H1 (cell line): ENCODE data around the gene TMCO2. TPM values are rescaled to one million over a fixed set of nuclear protein-coding genes. Genes with fewer than 3 reads are reported as not detected.

Source experiments
- CTCF ChIA-PET: fragments of 300-600 bp; sonication (Branson Sonifier 250); formaldehyde crosslinking; loops from one replicate; lab custom pipeline; 2021; ENCODE audit not compliant: partially characterized antibody; lab: Charles Lee
- POLR2A ChIA-PET: fragments of 300-600 bp; sonication (Branson Sonifier 250); formaldehyde crosslinking; loops from one replicate; lab custom pipeline; 2021; ENCODE audit warnings: inconsistent platforms; ENCODE audit not compliant: partially characterized antibody; lab: Charles Lee
- DNase-seq, 2 experiments: peaks; one replicate each; pipeline versions ENCODE4 v3.0.0 to v3.0.0-alpha.2; 2010 to 2022; ENCODE audit warnings: low spot score in 2 of 2, low read depth in 1 of 2, mixed read lengths in 1 of 2
- FAIRE-seq: peaks from 2 replicates; lab custom pipeline; 2011; peaks lifted over from hg19 to GRCh38; lab: Jason Lieb, UNC
- H2AFZ ChIP-seq: 2 replicates; pipeline ENCODE4 v1.8.1; 2012; ENCODE audit warnings: low read length, inconsistent platforms
- H2AK5ac ChIP-seq: 2 replicates; pipeline ENCODE4 v1.6.1; 2013; ENCODE audit warnings: low read depth, low read length
- H2BK120ac ChIP-seq: replicated peaks from 2 replicates; pipeline ENCODE3; 2013; ENCODE audit warnings: low read depth, low read length, inconsistent platforms
- H2BK12ac ChIP-seq: 2 replicates; pipeline ENCODE4 v1.6.1; 2013; ENCODE audit warnings: low read depth, low read length
- H2BK15ac ChIP-seq: 2 replicates; pipeline ENCODE4 v1.6.1; 2013; ENCODE audit warnings: low read length
- H2BK20ac ChIP-seq: 2 replicates; pipeline ENCODE4 v1.6.1; 2013; ENCODE audit warnings: low read length
- H2BK5ac ChIP-seq: 2 replicates; pipeline ENCODE4 v1.6.1; 2013; ENCODE audit warnings: low read depth, low read length
- H3K14ac ChIP-seq: 2 replicates; pipeline ENCODE4 v1.6.1; 2013; ENCODE audit warnings: inconsistent platforms; ENCODE audit not compliant: insufficient read length
- H3K18ac ChIP-seq: 2 replicates; pipeline ENCODE4 v1.6.1; 2013; ENCODE audit warnings: low read length; ENCODE audit errors: extremely low read depth
- H3K23ac ChIP-seq: 2 replicates; pipeline ENCODE4 v1.6.1; 2013; ENCODE audit warnings: inconsistent platforms; ENCODE audit not compliant: insufficient read length
- H3K23me2 ChIP-seq: 2 replicates; pipeline ENCODE4 v1.6.1; 2013; ENCODE audit warnings: low read depth, low read length
- H3K27ac ChIP-seq: 2 replicates; pipeline ENCODE4 v1.6.1; 2011; ENCODE audit warnings: low read depth, low read length, inconsistent platforms
- H3K27me3 ChIP-seq, 4 experiments: replicated peaks in 1 of 4; 1 replicate in 1 of 4; 2 replicates in 3 of 4; pipeline versions ENCODE4 v1.6.1 to v1.8.1; 2011 to 2013; ENCODE audit warnings: low read length in 3 of 4, mild to moderate bottlenecking in 3 of 4, inconsistent platforms in 2 of 4, mixed read lengths in 2 of 4, moderate library complexity in 1 of 4; ENCODE audit not compliant: control insufficient read depth in 3 of 4, insufficient read depth in 3 of 4; ENCODE audit errors: extremely low read depth in 1 of 4
- H3K36me3 ChIP-seq, 4 experiments: 2 replicates each; pipeline versions ENCODE4 v1.6.1 to v1.8.1; 2011 to 2013; ENCODE audit warnings: mild to moderate bottlenecking in 4 of 4, low read length in 3 of 4, moderate library complexity in 2 of 4, control low read depth in 1 of 4, inconsistent platforms in 1 of 4; ENCODE audit not compliant: insufficient read depth in 4 of 4, control insufficient read depth in 2 of 4
- H3K4ac ChIP-seq: replicated peaks from 2 replicates; pipeline ENCODE3; 2013; ENCODE audit warnings: low read length, low read depth, mixed read lengths, inconsistent platforms; ENCODE audit not compliant: insufficient read length
- H3K4me1 ChIP-seq, 4 experiments: replicated peaks in 1 of 4; 1 replicate in 1 of 4; 2 replicates in 3 of 4; pipeline versions ENCODE4 v1.6.1 to v1.8.1; 2011 to 2013; ENCODE audit warnings: low read length in 3 of 4, inconsistent platforms in 2 of 4, mixed read lengths in 1 of 4; ENCODE audit not compliant: insufficient read depth in 4 of 4, control insufficient read depth in 3 of 4
- H3K4me2 ChIP-seq, 2 experiments: 2 replicates each; pipeline versions ENCODE4 v1.6.1 to v1.8.1; 2011 to 2013; ENCODE audit warnings: low read depth in 2 of 2, low read length in 2 of 2, control low read depth in 1 of 2, inconsistent platforms in 1 of 2, mild to moderate bottlenecking in 1 of 2; ENCODE audit not compliant: insufficient read depth in 1 of 2
- H3K4me3 ChIP-seq, 4 experiments: fragments of 200-600, 300-600 bp in 1 of 4; sonication (generic), shearing (Covaris generic), sonication (Bioruptor Twin) in 1 of 4; 2 replicates each; pipeline versions ENCODE4 v1.5.1 to v1.8.1; 2011 to 2016; ENCODE audit warnings: low read length in 4 of 4, low read depth in 3 of 4, control low read depth in 2 of 4, inconsistent platforms in 2 of 4, mild to moderate bottlenecking in 2 of 4, mixed read lengths in 1 of 4, moderate library complexity in 1 of 4; ENCODE audit not compliant: insufficient read depth in 2 of 4; ENCODE audit errors: extremely low read depth in 1 of 4
- H3K56ac ChIP-seq: replicated peaks from 2 replicates; pipeline ENCODE3; 2013; ENCODE audit warnings: low read depth, mild to moderate bottlenecking, mixed read lengths, low read length, inconsistent platforms; ENCODE audit not compliant: insufficient read length
- H3K79me1 ChIP-seq: 2 replicates; pipeline ENCODE4 v1.6.1; 2013; ENCODE audit warnings: low read depth, low read length, control low read depth
- H3K79me2 ChIP-seq, 2 experiments: 2 replicates each; pipeline versions ENCODE4 v1.6.1 to v1.8.1; 2012 to 2013; ENCODE audit warnings: low read length in 2 of 2, mild to moderate bottlenecking in 2 of 2, inconsistent platforms in 1 of 2; ENCODE audit not compliant: insufficient read depth in 2 of 2, control insufficient read depth in 1 of 2
- H3K9ac ChIP-seq, 4 experiments: replicated peaks in 1 of 4; 1 replicate in 1 of 4; 2 replicates in 3 of 4; pipeline versions ENCODE4 v1.6.1 to v1.8.1; 2011 to 2013; ENCODE audit warnings: low read depth in 3 of 4, low read length in 3 of 4, control low read depth in 2 of 4, mild to moderate bottlenecking in 2 of 4, moderate library complexity in 2 of 4, inconsistent platforms in 1 of 4; ENCODE audit errors: extremely low read depth in 1 of 4
- H3K9me3 ChIP-seq, 2 experiments: 2 replicates each; pipeline versions ENCODE4 v1.6.1 to v1.8.1; 2012 to 2013; ENCODE audit warnings: mild to moderate bottlenecking in 2 of 2, moderate library complexity in 2 of 2, control low read depth in 1 of 2, inconsistent platforms in 1 of 2, low read depth in 1 of 2, low read length in 1 of 2, mixed read lengths in 1 of 2; ENCODE audit not compliant: insufficient read depth in 2 of 2
- H4K20me1 ChIP-seq, 2 experiments: replicated peaks in 1 of 2; 2 replicates each; pipeline versions ENCODE3 to v1.8.1; 2011 to 2013; ENCODE audit warnings: inconsistent platforms in 2 of 2, low read length in 2 of 2, mild to moderate bottlenecking in 1 of 2; ENCODE audit not compliant: insufficient read depth in 2 of 2, control insufficient read depth in 1 of 2
- H4K5ac ChIP-seq: 2 replicates; pipeline ENCODE4 v1.6.1; 2013; ENCODE audit warnings: low read length, low read depth, mixed read lengths, inconsistent platforms; ENCODE audit not compliant: insufficient read length
- H4K8ac ChIP-seq: 2 replicates; pipeline ENCODE4 v1.8.0; 2013; ENCODE audit warnings: mild to moderate bottlenecking, moderate library complexity, low read length, inconsistent platforms; ENCODE audit not compliant: insufficient read depth; ENCODE audit errors: extremely low read depth
- H4K91ac ChIP-seq: replicated peaks from 2 replicates; pipeline ENCODE3; 2013; ENCODE audit warnings: low read length, mixed read lengths, inconsistent platforms; ENCODE audit not compliant: insufficient read length
- BCL11A ChIP-seq, 2 experiments: IDR thresholded peaks; one replicate each; pipeline ENCODE4 v1.6.1; 2011; ENCODE audit warnings: low read depth in 2 of 2, low read length in 2 of 2, mild to moderate bottlenecking in 2 of 2
- BRCA1 ChIP-seq: IDR thresholded peaks from 2 replicates; pipeline ENCODE4 v1.6.1; 2012; ENCODE audit warnings: low read depth, low read length, improper control_type of control experiment
- CBX5 ChIP-seq: fragments of 300-800, 300-1000 bp; sonication (generic); IDR thresholded peaks from 2 replicates; pipeline ENCODE4 v1.7.1; 2016; ENCODE audit warnings: antibody characterized with exemption, low read length, low read depth
- EP300 ChIP-seq, 2 experiments: IDR thresholded peaks; 1 replicate in 1 of 2; 2 replicates in 1 of 2; pipeline ENCODE4 v1.6.1; 2011 to 2012; ENCODE audit warnings: low read depth in 2 of 2, low read length in 2 of 2, mild to moderate bottlenecking in 2 of 2, borderline replicate concordance in 1 of 2, inconsistent platforms in 1 of 2, moderate library complexity in 1 of 2
- EZH2 ChIP-seq: fragments of 200-600 bp; sonication (generic); IDR thresholded peaks from 2 replicates; pipeline ENCODE4 v1.7.1; 2012; ENCODE audit warnings: low read depth, mild to moderate bottlenecking, moderate library complexity, low read length, inconsistent platforms; ENCODE audit not compliant: severe bottlenecking
- GTF2F1 ChIP-seq: IDR thresholded peaks from 2 replicates; pipeline ENCODE4 v1.6.1; 2012; ENCODE audit warnings: low read depth, low read length, improper control_type of control experiment, borderline replicate concordance
- JUND ChIP-seq: IDR thresholded peaks from 2 replicates; pipeline ENCODE4 v1.6.1; 2011; ENCODE audit warnings: mild to moderate bottlenecking, improper control_type of control experiment, low read length
- SAP30 ChIP-seq: fragments of 300-600 bp; sonication (generic); IDR thresholded peaks from 2 replicates; pipeline ENCODE4 v1.7.1; 2012; ENCODE audit warnings: low read length, moderate library complexity, mild to moderate bottlenecking, inconsistent platforms; ENCODE audit not compliant: insufficient read depth, insufficient replicate concordance
- SIRT6 ChIP-seq: IDR thresholded peaks from one replicate; pipeline ENCODE4 v1.7.1; 2012; ENCODE audit warnings: low read length, inconsistent platforms
- SUZ12 ChIP-seq: fragments of 200-600 bp; sonication (generic); IDR thresholded peaks from 2 replicates; pipeline ENCODE4 v1.6.1; 2012; ENCODE audit warnings: mild to moderate bottlenecking, inconsistent platforms, low read length, moderate library complexity, mixed read lengths
- WGBS, 2 experiments: shearing (Covaris generic) in 1 of 2; methylation state at CpG; one replicate each; pipeline versions ENCODE4 v1.1.6 to v1.1.7; 2013 to 2015; ENCODE audit warnings: low lambda C conversion rate in 2 of 2, mixed read lengths in 2 of 2, inconsistent platforms in 1 of 2, low coverage in 1 of 2, missing lambda C conversion rate in 1 of 2; ENCODE audit not compliant: insufficient replicate concordance in 2 of 2, insufficient coverage in 1 of 2, insufficient read length in 1 of 2; ENCODE audit errors: extremely low coverage in 1 of 2, missing lambda C conversion rate in 1 of 2; 5-methylcytosine and 5-hydroxymethylcytosine counted together
- polyA plus RNA-seq, 7 experiments: library from polyadenylated mRNA; depleted of rRNA in 3 of 7; stranded (reverse) in 5 of 7; unstranded in 2 of 7; fragments of >200 nt in 5 of 7; fragments of 200-250 nt in 2 of 7; gene quantifications; 1 replicate in 5 of 7; 2 replicates in 1 of 7; 4 replicates in 1 of 7; pipeline versions ENCODE4 v1.2.1 to v1.2.3, GENCODE V29; 2011 to 2013; ENCODE audit warnings: missing spikeins in 2 of 7, mixed read lengths in 2 of 7
- total RNA-seq: library from RNA; stranded (reverse); fragmentation: NEBNext Ultra II Directional; extraction: Animal tissue kit (Norgen Biotek cat#: 25700); gene quantifications from 2 replicates; pipeline ENCODE4 v1.2.1, GENCODE V29; 2021
- TF ChIP-seq, protein P1 (sequence below): IDR thresholded peaks from 2 replicates; pipeline ENCODE4 v1.6.1; 2011; ENCODE audit warnings: low read depth, mild to moderate bottlenecking, low read length; ENCODE audit not compliant: insufficient read depth

The TMCO2 gene
- total and polyA plus RNA-seq, 2 of the 8 experiments (the other 6 are each of a cell fraction or from before 2014, with no cell fraction given) = not detected

DNA sequence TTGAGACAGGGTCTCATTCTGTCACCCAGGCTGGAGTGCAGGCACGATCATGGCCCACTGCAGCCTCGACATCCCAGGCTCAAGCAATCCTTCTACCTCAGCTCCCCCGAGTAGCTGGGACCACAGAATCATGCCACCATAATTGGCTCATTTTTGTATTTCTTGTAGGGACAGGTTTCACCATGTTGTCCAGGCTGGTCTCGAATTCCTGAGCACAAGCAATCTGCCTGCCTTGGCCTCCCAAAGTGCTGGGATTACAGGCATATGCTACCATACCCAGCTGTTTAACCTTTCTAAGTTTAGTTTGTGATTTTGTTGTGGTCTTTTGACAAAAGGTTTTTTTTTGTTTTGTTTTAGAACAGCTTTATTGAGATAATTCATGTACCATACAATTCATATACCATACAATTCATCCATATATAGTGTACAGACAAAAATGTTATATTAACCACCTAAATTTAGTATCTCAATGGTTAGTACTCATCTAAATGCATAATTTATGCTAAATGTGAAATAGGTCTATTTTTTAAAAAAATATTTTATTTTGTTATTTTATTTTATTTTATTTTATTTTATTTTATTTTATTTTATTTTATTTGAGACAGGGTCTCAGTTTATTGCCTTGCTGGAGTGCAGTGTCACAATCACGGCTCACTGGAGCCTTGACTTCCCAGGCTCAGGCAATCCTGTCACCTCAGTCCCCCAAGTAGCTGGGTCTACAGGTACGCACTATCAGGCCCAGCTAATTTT, 19.2 kb downstream of the TMCO2 start:
- H3K14ac ChIP-seq = no peak overlapping the region
- H3K18ac ChIP-seq = no peak overlapping the region
- H3K27ac ChIP-seq = no peak overlapping the region
- peaks cover 1 to 2% of the 10 kb centered on the region in 2 experiments for H4K20me1 ChIP-seq
- no peak overlapping the region for H2BK15ac ChIP-seq
- H2BK120ac ChIP-seq = no peak overlapping the region
- no peak overlapping the region for H4K5ac ChIP-seq
- H3K23me2 ChIP-seq = no peaks in the 10 kb centered on the region; the same call in 1 of the 2 replicates
- peaks cover 2 to 58% (median 19%) of the 10 kb centered on the region in 4 experiments; a peak in 7 of 8 replicates for H3K36me3 ChIP-seq
- 97% methylated on average over 6 of the region's 6 CpGs; no CpG with 5 or more reads in 1 of the 2 experiments for WGBS, 2 experiments
- H3K4me3 ChIP-seq = no peak overlapping the region
- no peak for FAIRE-seq
- no peak overlapping the region for H4K91ac ChIP-seq
- no peak overlapping the region for H3K4ac ChIP-seq
- H2AK5ac ChIP-seq = no peak overlapping the region
- H4K8ac ChIP-seq = no peak overlapping the region
- no peaks in the 10 kb centered on the region for H3K27me3 ChIP-seq
- no peak for DNase-seq
- POLR2A ChIA-PET = interaction anchor here (1.3 to 1.5 kb wide), 2 partner anchors 8 to 13 kb away, joined by 3 read pairs; no protein-coding TSS in a partner anchor
- no peaks in the 10 kb centered on the region for H3K79me1 ChIP-seq
- H2BK5ac ChIP-seq = no peak overlapping the region
- no peak overlapping the region for H2BK12ac ChIP-seq
- no peak overlapping the region for H3K23ac ChIP-seq
- H3K9me3 ChIP-seq = no peaks in the 10 kb centered on the region
- CTCF ChIA-PET = interaction anchor here (0.6 to 2.0 kb wide), 5 partner anchors 7 to 98 kb away, joined by 3 to 6 read pairs (median 3); no protein-coding TSS in a partner anchor
- no peaks in the 10 kb centered on the region; a peak in 2 of 4 replicates for H3K79me2 ChIP-seq
- H3K4me2 ChIP-seq = no peak overlapping the region
- no peak overlapping the region for H2AFZ ChIP-seq
- H3K9ac ChIP-seq = no peak overlapping the region
- no peak overlapping the region for H3K56ac ChIP-seq
- no peak overlapping the region for H2BK20ac ChIP-seq
- H3K4me1 ChIP-seq = no peaks in the 10 kb centered on the region
- TF ChIP-seq SUZ12 (no peak), GTF2F1 (no peak), EZH2 (no peak), CBX5 (no peak), SAP30 (no peak), JUND (no peak), BRCA1 (no peak), BCL11A (IDR thresholded peaks at IDR 0.05; ENCODE audit: low read depth in 2 of 2, low read length in 2 of 2) (no peak), SIRT6 (no peak), EP300 (IDR thresholded peaks at IDR 0.05; ENCODE audit: borderline replicate concordance in 1 of 2, low read depth in 2 of 2, low read length in 2 of 2) (no peak)
- TF ChIP-seq, protein P1, sequence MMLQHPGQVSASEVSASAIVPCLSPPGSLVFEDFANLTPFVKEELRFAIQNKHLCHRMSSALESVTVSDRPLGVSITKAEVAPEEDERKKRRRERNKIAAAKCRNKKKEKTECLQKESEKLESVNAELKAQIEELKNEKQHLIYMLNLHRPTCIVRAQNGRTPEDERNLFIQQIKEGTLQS = no peak
